LoVo (cell line): ENCODE data around the gene LMAN2.
A peak's percentile ranks its signal among the peaks of the same experiment; 100 is the strongest.

Experiments used
- DNase-seq: peaks from one replicate; pipeline ENCODE4 v3.0.0-alpha.2; 2016; ENCODE audit warnings: low spot score

Gene LMAN2

GRCh38 chr5:177327539-177328522 lies 23.6 kb downstream of the LMAN2 start:
- no peak for DNase-seq

- peak; percentile 32 for DNase-seq
Measured at GRCh38 chr5:177325868-177326381, 25.5 kb downstream of the LMAN2 start.

GRCh38 chr5:177320879-177321278 lies 30.6 kb downstream of the LMAN2 start:
- no peak for DNase-seq

GRCh38 chr5:177319913-177320588 lies 31.4 kb downstream of the LMAN2 start:
- DNase-seq: no peak

GRCh38 chr5:177317959-177318377 lies 33.5 kb downstream of the LMAN2 start:
- DNase-seq: peak; percentile 69

GRCh38 chr5:177316005-177316404 lies 35.5 kb downstream of the LMAN2 start:
- DNase-seq: no peak

DNA sequence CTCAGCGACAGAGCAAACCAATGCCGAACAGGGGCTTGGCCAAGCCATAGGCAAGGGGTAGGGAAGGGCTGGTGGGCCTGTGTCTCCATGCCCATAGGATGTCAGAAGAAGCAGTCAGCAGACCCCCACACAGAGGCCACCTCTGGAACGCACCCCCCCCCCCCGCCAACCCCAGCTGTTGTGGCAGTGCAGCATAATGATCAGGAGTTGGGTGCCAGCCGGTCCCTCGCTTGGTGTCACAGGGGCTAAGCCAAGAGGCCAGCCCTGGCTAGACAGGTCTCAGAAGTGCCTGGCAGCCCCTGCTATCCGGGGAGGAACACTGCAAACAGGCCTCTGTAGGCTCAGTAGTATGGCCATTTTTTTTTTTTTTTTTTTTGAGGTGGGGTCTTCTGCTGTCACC lies 36.1 kb downstream of the LMAN2 start:
- DNase-seq: no peak

GRCh38 chr5:177314376-177315342 lies 36.8 kb downstream of the LMAN2 start:
- DNase-seq: no peak

GRCh38 chr5:177313561-177314259 lies 37.8 kb downstream of the LMAN2 start:
- DNase-seq: no peak

GRCh38 chr5:177312649-177313181 lies 38.8 kb downstream of the LMAN2 start:
- DNase-seq: peak; percentile 64

- DNase-seq: peak; percentile 99
Measured at GRCh38 chr5:177311723-177312648, 39.5 kb downstream of the LMAN2 start, which contains the start of gene MXD3. Gene MXD3, minus strand, starts transcription at chr5:177311898. Its CDS starts 68 bp downstream, at chr5:177311830.

DNA sequence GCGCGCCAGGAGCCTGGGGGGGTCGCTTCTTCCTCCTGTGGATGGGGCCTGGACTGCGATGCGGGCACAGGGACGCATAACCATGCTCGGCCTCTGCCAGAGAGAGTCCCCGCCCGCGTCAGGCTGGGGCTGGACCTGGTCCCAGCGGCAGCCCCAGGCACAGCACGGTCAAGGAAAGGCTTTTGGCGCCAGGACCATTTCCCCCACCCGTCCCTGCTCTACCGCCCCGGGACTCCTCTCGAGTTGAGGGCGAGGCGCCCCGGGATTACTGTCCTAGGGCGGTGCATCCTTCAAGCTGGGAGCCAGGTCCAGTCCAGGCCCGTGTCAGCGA lies 40.1 kb downstream of the LMAN2 start:
- DNase-seq: no peak

GRCh38 chr5:177310757-177311391 lies 40.6 kb downstream of the LMAN2 start:
- DNase-seq: no peak

DNA sequence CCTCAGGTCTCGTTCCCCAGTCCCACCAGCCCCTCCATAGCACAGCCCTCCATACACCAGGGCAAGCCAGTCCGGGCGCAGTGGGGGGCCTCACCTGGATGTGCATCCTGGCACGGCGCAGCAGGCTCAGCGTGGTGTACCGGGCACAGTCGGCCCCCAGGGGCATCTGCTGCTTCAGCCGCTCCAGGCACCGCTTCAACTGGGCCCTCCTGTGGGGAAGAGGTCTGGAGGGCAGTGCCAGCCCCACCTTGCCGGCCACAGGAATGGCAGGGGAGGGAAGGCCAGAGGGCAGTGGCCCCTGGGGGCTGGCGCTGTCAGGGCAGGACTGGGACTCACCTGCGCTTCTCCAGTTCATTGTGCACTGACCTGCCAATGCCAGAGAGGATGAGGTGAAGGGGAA lies 41.1 kb downstream of the LMAN2 start:
- DNase-seq: no peak

- DNase-seq: peak; percentile 81
Measured at GRCh38 chr5:177309351-177310191, 41.9 kb downstream of the LMAN2 start.

DNA sequence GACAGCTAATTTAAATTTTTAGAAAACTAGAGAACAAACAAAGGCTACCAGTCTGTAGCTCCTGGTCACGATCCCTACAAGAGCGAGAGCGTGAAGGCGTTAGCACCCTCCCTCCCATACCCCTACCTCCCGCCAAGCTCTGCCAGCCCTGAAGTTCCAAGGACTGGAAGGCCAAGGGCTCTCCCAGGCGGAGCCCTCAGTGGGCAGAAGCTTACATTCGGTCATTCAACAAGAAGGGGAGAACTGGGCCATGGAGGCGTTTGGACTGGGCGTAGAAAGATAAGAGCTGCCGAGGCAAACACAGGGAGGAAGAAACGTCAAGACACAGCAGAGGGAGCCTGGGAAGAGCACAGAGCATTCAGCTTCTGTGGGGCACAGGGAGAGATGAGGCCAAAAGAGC lies 42.7 kb downstream of the LMAN2 start:
- DNase-seq: no peak

- DNase-seq: no peak
Measured at GRCh38 chr5:177307544-177308363, 43.7 kb downstream of the LMAN2 start.
